CD4-positive, CD25-positive, alpha-beta regulatory T cell (primary cell): ENCODE measurements around the gene PPP1CA. TPM values are rescaled to one million over a fixed set of nuclear protein-coding genes. Genes with fewer than 3 reads are reported as not detected.
A peak's percentile ranks its signal among the peaks of the same experiment; 100 is the strongest.

Experiments used
- ATAC-seq, 2 donors: fragments of 150-1000 bp; cut with Tn5 transposase; one replicate each; pipeline ENCODE4 v1.10.0; 2021; ENCODE audit warnings: low read depth in 2 of 2, moderate number of reproducible peaks in 2 of 2, moderate library complexity in 1 of 2
- DNase-seq, 3 donors: peaks; one replicate each; pipeline versions ENCODE4 v3.0.0 to v3.0.0-alpha.2; 2012 to 2022; ENCODE audit warnings: mixed read lengths in 1 of 3
- H3K27ac ChIP-seq: one replicate; pipeline ENCODE4 v1.7.0; 2013; ENCODE audit warnings: mild to moderate bottlenecking, low read length; ENCODE audit not compliant: insufficient read depth, poor library complexity, severe bottlenecking
- H3K27me3 ChIP-seq: one replicate; pipeline ENCODE4 v1.7.0; 2013; ENCODE audit warnings: low read length; ENCODE audit not compliant: control insufficient read depth, insufficient read depth
- H3K36me3 ChIP-seq: one replicate; pipeline ENCODE4 v1.7.0; 2013; ENCODE audit warnings: mild to moderate bottlenecking, low read length, moderate library complexity; ENCODE audit not compliant: control insufficient read depth, insufficient read depth
- H3K4me1 ChIP-seq: 2 replicates; pipeline ENCODE4 v1.7.0; 2013; ENCODE audit warnings: mild to moderate bottlenecking, low read length; ENCODE audit not compliant: insufficient read depth, control insufficient read depth, poor library complexity, severe bottlenecking
- H3K4me3 ChIP-seq: one replicate; pipeline ENCODE4 v1.7.0; 2013; ENCODE audit warnings: low read depth, mild to moderate bottlenecking, low read length, moderate library complexity
- H3K9me3 ChIP-seq, 2 experiments: 1 replicate in 1 of 2; 2 replicates in 1 of 2; pipeline ENCODE4 v1.7.0; 2013; ENCODE audit warnings: low read length in 2 of 2, mild to moderate bottlenecking in 1 of 2, moderate library complexity in 1 of 2; ENCODE audit not compliant: control insufficient read depth in 2 of 2
- H3K27ac Mint-ChIP-seq, 3 donors: one replicate each; pipeline ENCODE4 v1.8.0; 2020 to 2022; ENCODE audit warnings: mild to moderate bottlenecking in 3 of 3, mixed read lengths in 3 of 3, moderate library complexity in 2 of 3
- H3K27me3 Mint-ChIP-seq: one replicate; pipeline ENCODE4 v1.8.0; 2022; ENCODE audit warnings: mild to moderate bottlenecking, mixed read lengths
- H3K36me3 Mint-ChIP-seq: one replicate; pipeline ENCODE4 v1.8.0; 2020; ENCODE audit warnings: mixed read lengths
- H3K4me1 Mint-ChIP-seq, 4 donors: one replicate each; pipeline ENCODE4 v1.8.0; 2020 to 2022; ENCODE audit warnings: mixed read lengths in 4 of 4, mild to moderate bottlenecking in 1 of 4
- H3K4me3 Mint-ChIP-seq, 4 donors: one replicate each; pipeline ENCODE4 v1.8.0; 2020 to 2022; ENCODE audit warnings: mild to moderate bottlenecking in 4 of 4, mixed read lengths in 4 of 4, moderate library complexity in 3 of 4
- H3K9me3 Mint-ChIP-seq, 7 donors: one replicate each; pipeline ENCODE4 v1.8.0; 2020 to 2022; ENCODE audit warnings: mixed read lengths in 7 of 7, mild to moderate bottlenecking in 3 of 7, moderate library complexity in 2 of 7
- polyA plus RNA-seq, 4 donors: library from polyadenylated mRNA; unstranded; fragments of 300-500 nt; fragmentation: Illumina TruSeq; gene quantifications; one replicate each; pipeline ENCODE4 v1.2.3, GENCODE V29; 2021
- total RNA-seq: library from RNA; stranded (reverse); gene quantifications from one replicate; pipeline ENCODE4 v1.2.3, GENCODE V29; 2022

PPP1CA gene
- total and polyA plus RNA-seq, 5 donors from 2014 or later, result 160 to 762 (median 557) TPM

DNA sequence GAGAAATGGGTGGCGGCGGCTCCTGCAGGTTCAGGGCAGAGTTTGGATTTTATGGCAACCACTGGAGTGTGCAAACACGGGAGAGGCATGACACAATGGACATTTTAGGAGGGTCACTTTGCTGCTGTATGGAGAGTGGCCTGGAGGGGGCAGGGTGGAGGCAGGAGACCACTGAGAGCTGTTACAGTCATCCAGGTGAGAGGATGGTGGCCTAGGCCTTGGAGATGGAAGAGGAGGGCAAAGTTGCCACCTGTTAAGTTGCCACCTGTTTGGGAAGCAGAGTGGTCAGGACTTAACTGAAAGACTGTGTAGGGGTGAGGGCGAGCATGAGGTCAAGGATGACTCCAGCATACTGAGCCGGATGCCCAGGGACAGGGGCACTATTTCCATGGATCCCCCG, 12.2 kb downstream of the PPP1CA start:
- Mint-ChIP-seq H3K27me3 (peaks cover 8% of the 10 kb centered on the region), H3K27ac (peak overlapping the region; percentile 13 to 99 (median 83))

DNA sequence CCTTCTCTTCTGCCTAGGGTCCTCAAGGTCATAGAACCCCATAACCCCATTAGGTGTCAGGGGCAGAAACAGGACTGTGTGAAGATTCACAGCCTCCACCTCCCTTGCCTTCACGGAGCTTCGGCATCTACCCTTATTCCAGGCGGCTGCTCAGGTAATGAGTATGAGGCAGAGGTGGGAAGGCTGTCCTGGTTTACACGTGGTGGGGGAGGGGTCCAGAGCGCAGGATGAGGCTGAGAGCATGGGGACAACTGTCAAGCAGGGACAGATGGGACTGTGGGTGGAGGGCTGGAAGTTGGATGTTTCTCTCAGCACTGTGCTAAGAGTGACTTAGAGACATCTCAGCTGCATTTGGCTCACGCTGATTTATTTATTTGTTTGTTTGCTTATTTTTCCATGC, 14.1 kb downstream of the PPP1CA start:
- no peaks in the 10 kb centered on the region for H3K36me3 ChIP-seq
- H3K4me3 ChIP-seq, result no peak overlapping the region
- Mint-ChIP-seq H3K36me3 (peaks cover 3% of the 10 kb centered on the region), H3K4me1 (peaks cover 0 to 32% (median 12%) of the 10 kb centered on the region in 4 donors), H3K27ac (no peak overlapping the region), H3K27me3 (peaks cover 15% of the 10 kb centered on the region), H3K4me3 (no peak overlapping the region), H3K9me3 (no peaks in the 10 kb centered on the region)
- no peak for ATAC-seq
- DNase-seq, result no peak
- no peaks in the 10 kb centered on the region for H3K27me3 ChIP-seq
- peaks cover 14% of the 10 kb centered on the region for H3K4me1 ChIP-seq
- no peaks in the 10 kb centered on the region for H3K9me3 ChIP-seq
- no peak overlapping the region for H3K27ac ChIP-seq

More for the DNA sequence above, 12.2 kb downstream of the PPP1CA start:
- Histone ChIP-seq H3K9me3 (no peaks in the 10 kb centered on the region), H3K27ac (no peak overlapping the region), H3K4me3 (no peak overlapping the region), H3K36me3 (peaks cover 3% of the 10 kb centered on the region), H3K4me1 (peaks cover 20% of the 10 kb centered on the region), H3K27me3 (no peaks in the 10 kb centered on the region)
- H3K36me3 Mint-ChIP-seq, result peaks cover 3% of the 10 kb centered on the region
- no peaks in the 10 kb centered on the region for H3K9me3 Mint-ChIP-seq
- DNase-seq (peak in 2 of 3 donors; percentile 55 to 64), ATAC-seq (peak; percentile 38 to 47)
- peaks cover 0 to 43% (median 14%) of the 10 kb centered on the region in 4 donors for H3K4me1 Mint-ChIP-seq
- H3K4me3 Mint-ChIP-seq, result peak overlapping the region; percentile 80 to 91 (median 85)

DNA sequence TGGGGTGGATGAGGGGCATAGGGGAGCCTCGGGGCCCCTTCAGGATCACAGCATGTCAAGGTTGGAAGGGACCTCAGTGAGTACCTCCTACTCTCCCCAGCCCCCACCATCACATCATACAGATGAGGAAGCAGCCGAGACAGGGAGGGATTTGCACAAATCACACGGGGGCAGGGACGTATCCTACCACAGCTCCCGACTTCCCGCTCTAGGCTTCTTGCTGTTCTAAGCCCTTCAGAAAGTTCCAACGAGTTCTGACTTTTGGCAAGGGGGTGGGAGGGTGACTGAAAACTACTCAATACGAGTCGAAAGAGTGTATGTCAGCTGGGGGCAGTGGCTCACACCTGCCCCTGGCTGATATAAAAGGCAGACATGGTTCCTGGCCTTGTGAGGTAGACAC, 14.6 kb downstream of the PPP1CA start:
- no peaks in the 10 kb centered on the region for H3K9me3 Mint-ChIP-seq
- ATAC-seq, result no peak
- Histone ChIP-seq H3K27me3 (no peaks in the 10 kb centered on the region), H3K9me3 (no peaks in the 10 kb centered on the region), H3K4me3 (no peak overlapping the region), H3K4me1 (peaks cover 10% of the 10 kb centered on the region), H3K27ac (no peak overlapping the region), H3K36me3 (no peaks in the 10 kb centered on the region)
- no peak for DNase-seq
- H3K27me3 Mint-ChIP-seq, result peaks cover 18% of the 10 kb centered on the region
- peaks cover 0 to 31% (median 14%) of the 10 kb centered on the region in 4 donors for H3K4me1 Mint-ChIP-seq
- no peak overlapping the region for H3K27ac Mint-ChIP-seq
- H3K36me3 Mint-ChIP-seq, result peaks cover 3% of the 10 kb centered on the region
- no peak overlapping the region for H3K4me3 Mint-ChIP-seq

DNA sequence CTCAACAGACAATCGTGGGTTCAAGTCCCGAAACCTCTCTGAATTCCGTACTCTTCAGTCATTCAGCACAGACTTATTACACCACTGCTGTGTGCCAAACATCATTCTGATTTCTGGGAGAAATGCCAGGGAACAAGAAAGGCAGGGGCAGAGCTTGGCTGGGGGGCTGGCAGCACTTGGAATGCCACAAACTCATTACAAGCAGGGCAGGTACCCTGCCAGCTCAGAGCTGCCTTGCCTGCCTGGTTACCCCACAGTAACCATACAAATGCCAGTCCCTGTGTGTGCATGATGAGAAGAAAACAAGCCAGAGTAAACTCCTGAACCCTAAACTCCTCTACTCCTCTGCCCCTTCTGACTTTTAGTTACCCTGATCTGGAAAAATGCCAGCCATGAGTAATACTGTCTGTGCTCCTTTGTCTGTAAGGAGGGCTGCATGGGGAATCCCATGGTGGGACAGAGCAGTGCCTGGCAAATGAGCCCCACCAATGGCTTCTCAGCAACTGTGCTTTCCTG, 16.7 kb downstream of the PPP1CA start:
- Mint-ChIP-seq H3K9me3 (no peaks in the 10 kb centered on the region), H3K36me3 (peaks cover 3% of the 10 kb centered on the region), H3K4me3 (no peak overlapping the region), H3K27ac (no peak overlapping the region), H3K4me1 (peaks cover 0 to 22% (median 11%) of the 10 kb centered on the region in 4 donors), H3K27me3 (peaks cover 18% of the 10 kb centered on the region)
- ATAC-seq, result no peak
- no peaks in the 10 kb centered on the region for H3K36me3 ChIP-seq
- H3K4me1 ChIP-seq, result no peaks in the 10 kb centered on the region
- no peak overlapping the region for H3K4me3 ChIP-seq
- no peak overlapping the region for H3K27ac ChIP-seq
- H3K9me3 ChIP-seq, result no peaks in the 10 kb centered on the region
- DNase-seq, result no peak
- H3K27me3 ChIP-seq, result no peaks in the 10 kb centered on the region

DNA sequence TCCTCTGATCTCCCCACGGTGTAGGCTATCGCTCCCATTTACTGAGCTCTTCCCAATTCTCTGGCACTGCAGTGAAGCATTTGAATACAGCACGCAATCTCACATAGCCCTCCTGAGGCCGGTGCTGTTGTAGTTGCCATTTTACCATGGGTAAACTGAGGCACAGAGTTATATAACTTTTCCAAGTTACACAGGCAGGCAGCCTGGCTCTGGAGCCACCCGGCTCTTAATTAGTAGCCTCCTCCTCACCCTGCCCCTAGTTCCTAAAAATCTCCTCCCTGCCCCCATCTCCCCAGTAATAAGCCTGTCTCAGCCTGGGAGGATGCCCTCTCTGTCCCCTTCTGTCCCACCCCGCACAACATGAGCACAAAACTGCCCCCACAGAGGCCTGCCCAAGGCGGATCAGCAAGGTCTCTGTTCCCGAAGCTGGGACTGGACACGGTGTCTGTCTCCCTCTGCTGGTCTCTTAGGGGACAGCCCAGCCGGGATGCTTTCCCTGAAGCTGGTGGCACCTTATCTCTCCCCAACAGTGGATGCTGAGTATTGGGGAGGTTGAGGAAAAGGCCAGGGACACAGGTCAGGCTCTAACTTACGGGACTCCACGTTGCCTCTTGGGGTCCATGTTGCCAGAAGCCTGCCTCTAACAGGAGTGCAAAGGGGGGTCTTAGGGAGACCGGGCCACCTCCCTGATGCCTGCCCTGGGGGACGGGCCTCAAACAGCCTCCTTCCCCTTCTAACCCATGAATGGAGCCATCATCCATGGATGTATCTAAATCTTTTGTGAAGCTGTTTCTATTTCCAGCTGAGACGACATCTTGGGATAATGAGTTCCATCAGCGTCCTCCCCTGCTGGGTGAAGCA, 19.2 kb downstream of the PPP1CA start:
- H3K36me3 ChIP-seq, result no peaks in the 10 kb centered on the region
- Mint-ChIP-seq H3K4me1 (peaks cover 0 to 10% (median 4%) of the 10 kb centered on the region in 4 donors), H3K9me3 (no peaks in the 10 kb centered on the region), H3K4me3 (peak overlapping the region in 1 of 4 donors; percentile 23), H3K27me3 (peaks cover 23% of the 10 kb centered on the region), H3K36me3 (no peaks in the 10 kb centered on the region), H3K27ac (peak overlapping the region; percentile 34 to 66 (median 59))
- H3K9me3 ChIP-seq, result no peaks in the 10 kb centered on the region
- H3K27ac ChIP-seq, result no peak overlapping the region
- no peaks in the 10 kb centered on the region for H3K27me3 ChIP-seq
- no peak overlapping the region for H3K4me3 ChIP-seq
- ATAC-seq (peak; percentile 82 to 90), DNase-seq (peak; percentile 74 to 83 (median 83))
- no peaks in the 10 kb centered on the region for H3K4me1 ChIP-seq

DNA sequence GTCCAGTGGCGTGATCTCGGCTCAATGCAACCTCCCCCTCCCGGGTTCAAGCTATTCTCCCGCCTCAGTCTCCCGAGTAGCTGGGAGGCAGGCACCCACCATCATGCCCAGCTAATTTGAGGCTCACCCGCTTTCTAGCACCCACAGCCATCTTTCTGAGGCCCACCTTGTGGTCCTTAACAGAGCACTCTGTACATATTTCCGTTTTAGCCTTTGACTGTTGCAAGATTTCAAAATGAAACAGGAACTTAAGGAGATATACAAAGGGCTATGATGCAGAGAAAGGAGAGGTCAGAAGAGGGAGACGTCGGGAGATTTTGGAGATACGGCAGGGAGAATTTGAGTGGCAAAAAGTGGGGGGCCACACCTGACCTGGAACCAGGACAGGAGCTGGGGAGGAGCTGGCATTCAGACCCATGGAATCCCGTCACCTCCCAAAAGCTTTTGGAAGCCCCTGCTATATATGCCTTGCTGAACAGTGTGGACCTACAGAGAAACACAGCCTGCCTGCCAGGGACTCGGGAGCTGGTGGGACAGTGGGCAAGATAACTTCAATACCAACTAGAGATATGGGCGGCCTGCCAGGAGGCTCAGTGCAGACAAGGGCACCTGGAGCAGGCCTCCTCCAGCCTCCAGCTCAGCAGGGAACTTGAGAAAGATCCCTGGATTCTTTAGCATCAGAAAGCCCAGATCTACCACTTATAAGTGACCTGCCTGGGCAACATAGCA, 20.2 kb downstream of the PPP1CA start:
- no peaks in the 10 kb centered on the region for H3K9me3 Mint-ChIP-seq
- H3K4me1 ChIP-seq, result no peaks in the 10 kb centered on the region
- peak overlapping the region in 1 of 3 donors; percentile 17 for H3K27ac Mint-ChIP-seq
- no peak overlapping the region for H3K27ac ChIP-seq
- no peaks in the 10 kb centered on the region for H3K36me3 Mint-ChIP-seq
- no peaks in the 10 kb centered on the region for H3K27me3 ChIP-seq
- DNase-seq, result no peak
- no peaks in the 10 kb centered on the region for H3K36me3 ChIP-seq
- H3K4me3 ChIP-seq, result no peak overlapping the region
- H3K27me3 Mint-ChIP-seq, result peaks cover 27% of the 10 kb centered on the region
- ATAC-seq, result no peak
- no peaks in the 10 kb centered on the region for H3K9me3 ChIP-seq
- peaks cover 0 to 9% (median 4%) of the 10 kb centered on the region in 4 donors for H3K4me1 Mint-ChIP-seq
- H3K4me3 Mint-ChIP-seq, result no peak overlapping the region

DNA sequence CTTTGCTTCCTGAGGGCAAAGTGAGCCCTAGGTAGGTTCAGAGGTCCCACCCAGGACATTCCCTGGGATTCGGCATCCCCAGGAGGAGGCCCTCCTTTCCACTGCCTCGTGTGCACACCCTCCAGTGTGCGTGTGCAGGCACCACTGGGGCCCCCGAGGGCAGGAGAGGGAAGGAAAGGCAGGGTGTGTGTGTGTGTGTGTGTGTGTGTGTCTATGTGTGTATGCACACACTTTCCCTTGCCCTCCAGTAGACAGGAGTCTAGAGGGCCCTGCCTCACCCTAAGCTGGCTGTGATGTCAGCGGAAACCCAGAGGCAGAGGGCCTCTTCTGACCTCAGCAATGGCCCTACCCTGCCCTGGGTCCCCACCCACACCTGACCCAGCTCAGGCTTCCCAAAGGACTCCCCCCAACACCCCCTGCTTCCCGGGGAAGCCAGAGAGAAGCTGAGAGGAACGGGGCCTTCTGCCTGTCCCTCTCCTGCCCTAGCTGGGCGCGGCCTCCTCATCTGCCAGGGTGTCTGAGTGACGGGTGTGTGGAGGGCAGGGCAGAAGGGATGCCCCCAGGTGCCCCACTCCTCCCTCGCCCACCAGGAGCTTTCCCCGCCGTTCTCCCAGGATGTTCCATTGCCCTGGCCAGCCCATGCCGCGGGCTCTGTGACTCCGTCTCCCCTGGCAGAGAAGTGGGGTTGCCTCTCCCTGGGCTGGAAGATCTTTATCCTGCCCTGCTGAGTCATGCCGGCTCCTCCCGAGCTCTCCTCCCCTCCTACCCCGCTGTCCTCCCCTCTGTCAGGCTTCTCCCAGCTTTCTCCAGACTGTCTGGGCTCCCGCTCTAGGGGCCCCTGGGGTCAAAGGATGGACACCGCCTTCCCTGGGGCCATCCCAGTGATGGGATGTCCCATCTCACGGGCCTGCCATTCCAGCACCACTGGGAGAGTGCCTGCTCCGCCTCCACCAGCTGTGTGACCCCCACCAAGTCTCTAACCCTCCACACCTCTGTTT, 22.3 kb downstream of the PPP1CA start:
- Mint-ChIP-seq H3K27me3 (peaks cover 30% of the 10 kb centered on the region), H3K4me3 (no peak overlapping the region)

More for the DNA sequence above, 22.3 kb downstream of the PPP1CA start:
- Mint-ChIP-seq H3K36me3 (no peaks in the 10 kb centered on the region), H3K27ac (peak overlapping the region in 1 of 3 donors; percentile 38), H3K4me1 (peaks cover 0 to 17% (median 6%) of the 10 kb centered on the region in 4 donors), H3K9me3 (peaks cover 0 to 2% (median 0%) of the 10 kb centered on the region in 7 donors)
- ATAC-seq, result no peak
- Histone ChIP-seq H3K27me3 (no peaks in the 10 kb centered on the region), H3K9me3 (no peaks in the 10 kb centered on the region), H3K36me3 (no peaks in the 10 kb centered on the region), H3K4me1 (peaks cover 10% of the 10 kb centered on the region), H3K4me3 (no peak overlapping the region), H3K27ac (no peak overlapping the region)
- DNase-seq, result no peak
